Activated naive CD4-positive, alpha-beta T cell (primary cell): Measurements from ENCODE around the gene CAMK2D.

Source experiments
- DNase-seq, 4 experiments: peaks; one replicate each; lab custom pipeline; 2025; lab: John Stamatoyannopoulos, UW

The CAMK2D gene

GRCh38 chr4:113437129-113437528, 324.4 kb downstream of the CAMK2D start:
- DNase-seq, result no peak

GRCh38 chr4:113436360-113436759, 325.2 kb downstream of the CAMK2D start:
- no peak for DNase-seq

- no peak for DNase-seq
Observed at GRCh38 chr4:113435893-113436292, 325.6 kb downstream of the CAMK2D start.

GRCh38 chr4:113434247-113434587, 327.3 kb downstream of the CAMK2D start:
- no peak for DNase-seq

- DNase-seq, result no peak
Observed at GRCh38 chr4:113433536-113434246, 327.8 kb downstream of the CAMK2D start.

GRCh38 chr4:113433116-113433515, 328.4 kb downstream of the CAMK2D start:
- no peak for DNase-seq

- no peak for DNase-seq
Observed at GRCh38 chr4:113423631-113424030, 337.9 kb downstream of the CAMK2D start.

- no peak for DNase-seq
Observed at GRCh38 chr4:113420938-113421337, 340.6 kb downstream of the CAMK2D start.

GRCh38 chr4:113419631-113420030, 341.9 kb downstream of the CAMK2D start:
- DNase-seq, result no peak

GRCh38 chr4:113411496-113411938, 350.0 kb downstream of the CAMK2D start:
- no peak for DNase-seq

- no peak for DNase-seq
Observed at GRCh38 chr4:113410686-113411085, 350.9 kb downstream of the CAMK2D start.

GRCh38 chr4:113409181-113409580, 352.4 kb downstream of the CAMK2D start:
- DNase-seq, result no peak

GRCh38 chr4:113407409-113407808, 354.1 kb downstream of the CAMK2D start:
- DNase-seq, result no peak

GRCh38 chr4:113406723-113407016, 354.9 kb downstream of the CAMK2D start:
- no peak for DNase-seq

GRCh38 chr4:113405874-113406722, 355.4 kb downstream of the CAMK2D start:
- no peak for DNase-seq

GRCh38 chr4:113404841-113405240, 356.7 kb downstream of the CAMK2D start:
- no peak for DNase-seq

- no peak for DNase-seq
Observed at GRCh38 chr4:113404167-113404571, 357.4 kb downstream of the CAMK2D start.
